NOMO-1 treated with dmso at 0.1 percent for 144 hours (cell line): ENCODE results near the gene NUDT15.
A peak's percentile ranks its signal among the peaks of the same experiment; 100 is the strongest.
"Not testable (repeated sequence)": the region's sequence is repeated elsewhere in the genome, so short reads cannot be mapped to it uniquely, and the experiment has no call there.

Experiments
- DNase-seq: peaks from one replicate; lab custom pipeline; 2025; ENCODE audit not compliant: unreplicated experiment; lab: John Stamatoyannopoulos, UW

The NUDT15 gene

DNA sequence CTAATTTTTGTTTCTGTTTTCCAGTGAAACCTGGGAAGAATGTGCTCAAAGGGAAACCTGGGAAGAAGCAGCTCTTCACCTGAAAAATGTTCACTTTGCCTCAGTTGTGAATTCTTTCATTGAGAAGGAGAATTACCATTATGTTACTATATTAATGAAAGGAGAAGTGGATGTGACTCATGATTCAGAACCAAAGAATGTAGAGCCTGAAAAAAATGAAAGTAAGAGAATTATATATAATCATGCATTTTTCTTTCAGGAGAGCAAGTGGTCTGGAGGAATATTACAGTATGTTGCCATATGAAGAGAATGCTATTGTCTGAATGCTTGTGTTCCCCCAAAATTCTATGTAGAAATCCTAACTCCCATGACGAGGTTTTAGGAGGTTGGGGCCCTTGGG lies 3.4 kb downstream of the NUDT15 start:
- no peak for DNase-seq

DNA sequence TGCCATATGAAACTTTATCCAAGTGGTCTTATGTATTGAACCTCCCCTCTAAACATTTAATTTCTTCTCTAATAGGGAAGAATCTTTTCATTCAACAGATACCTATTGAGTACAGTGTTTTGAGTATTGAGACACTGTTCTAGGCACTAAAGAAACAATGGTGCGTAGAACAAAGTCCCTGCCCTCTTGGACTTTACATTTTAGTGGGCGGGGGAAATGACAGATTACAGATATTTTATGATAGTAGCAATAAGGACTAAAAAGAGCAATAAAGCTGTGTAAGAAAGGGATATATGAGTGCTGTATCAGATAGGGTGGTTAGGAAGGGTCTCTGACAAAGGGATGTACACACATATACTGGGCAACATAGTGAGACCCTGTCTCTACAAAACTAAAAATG lies 5.4 kb downstream of the NUDT15 start:
- DNase-seq = no peak

DNA sequence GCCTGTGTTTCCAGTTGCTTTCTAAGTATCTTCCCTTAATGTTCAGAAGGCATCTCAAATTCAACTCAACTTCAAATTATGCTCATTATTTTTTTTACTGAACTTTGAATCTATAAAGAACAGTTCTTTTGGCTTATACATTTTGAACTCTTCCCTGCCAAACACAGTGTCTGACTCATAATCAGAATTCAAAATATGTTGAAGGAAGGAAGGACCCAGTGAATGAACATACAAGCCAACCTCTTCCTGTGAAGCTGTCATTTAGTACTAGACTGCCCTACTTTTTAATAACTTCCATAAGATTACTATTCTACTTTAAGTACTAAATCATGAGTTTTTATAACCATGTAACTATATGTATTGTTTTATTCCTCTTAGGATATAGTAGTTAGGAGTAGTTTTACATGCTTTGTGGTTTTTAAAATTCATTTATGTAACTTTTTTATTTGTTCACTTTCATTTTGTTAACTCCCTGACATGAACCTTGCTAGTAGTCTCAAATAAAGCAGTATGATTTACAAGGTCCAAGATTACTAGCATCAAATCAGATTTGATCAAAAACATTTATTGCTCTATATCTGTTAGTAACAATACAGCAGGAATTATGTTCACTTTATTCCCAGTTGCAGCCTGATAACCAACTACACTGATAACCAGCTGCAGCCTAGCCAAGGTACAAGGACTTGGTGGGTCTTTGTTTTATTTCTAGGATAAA lies 6.4 kb downstream of the NUDT15 start:
- no peak for DNase-seq

DNA sequence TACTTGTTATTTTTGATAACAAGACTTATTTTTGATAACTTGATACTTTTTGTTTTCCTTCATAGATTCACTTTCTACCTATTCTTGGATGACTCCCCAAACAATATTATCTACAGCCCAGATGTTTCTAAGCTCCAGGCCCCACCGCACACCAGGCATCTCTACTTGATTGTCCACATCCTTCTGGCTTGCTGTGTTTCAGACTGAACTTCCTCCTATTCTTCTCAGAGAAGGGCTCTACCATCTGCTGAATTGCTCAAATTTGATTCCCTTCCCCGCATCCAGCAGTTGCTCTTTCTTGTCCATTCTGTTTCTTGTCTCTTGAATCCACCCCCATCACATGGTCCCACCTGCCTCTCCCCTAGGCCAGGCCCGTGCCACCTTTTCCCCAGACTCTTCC lies 13.0 kb downstream of the NUDT15 start:
- no peak for DNase-seq

DNA sequence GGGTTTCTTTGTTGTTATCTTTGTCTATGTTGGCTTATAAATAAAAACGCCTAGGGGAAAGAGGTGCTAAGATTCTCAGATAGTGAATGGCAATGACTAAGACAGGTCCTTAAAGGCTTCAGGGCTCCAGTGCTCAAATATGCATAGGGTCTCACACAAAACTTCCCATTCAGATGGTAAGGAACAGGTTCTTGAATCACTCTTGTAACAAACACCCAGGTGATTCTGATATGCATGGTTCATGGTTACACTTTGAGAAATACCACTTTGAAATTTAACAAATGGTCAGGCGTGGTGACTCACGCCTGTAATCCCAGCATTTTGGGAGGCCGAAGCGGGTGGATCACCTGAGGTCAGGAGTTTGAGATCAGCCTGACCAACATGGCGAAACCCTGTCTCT lies 17.1 kb downstream of the NUDT15 start:
- no peak for DNase-seq

DNA sequence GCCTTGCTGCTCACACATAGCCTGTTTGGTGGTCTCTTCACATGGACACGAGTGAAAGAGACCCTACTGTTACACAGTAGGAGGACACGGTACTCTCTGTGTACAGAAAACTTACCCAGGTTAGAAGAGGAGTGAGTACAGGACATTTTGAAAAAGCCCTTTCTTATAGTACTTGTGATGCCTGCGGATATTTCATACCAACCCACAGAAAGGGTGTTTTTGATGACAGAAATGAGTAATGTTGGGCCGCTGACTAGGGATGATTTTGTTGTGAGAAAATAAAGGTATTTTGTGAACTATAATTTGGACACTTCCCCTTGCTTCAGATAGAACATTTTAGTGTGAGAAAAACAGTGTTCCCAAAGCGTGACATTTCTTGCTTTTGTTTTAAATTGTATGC lies 18.2 kb downstream of the NUDT15 start:
- DNase-seq = no peak

DNA sequence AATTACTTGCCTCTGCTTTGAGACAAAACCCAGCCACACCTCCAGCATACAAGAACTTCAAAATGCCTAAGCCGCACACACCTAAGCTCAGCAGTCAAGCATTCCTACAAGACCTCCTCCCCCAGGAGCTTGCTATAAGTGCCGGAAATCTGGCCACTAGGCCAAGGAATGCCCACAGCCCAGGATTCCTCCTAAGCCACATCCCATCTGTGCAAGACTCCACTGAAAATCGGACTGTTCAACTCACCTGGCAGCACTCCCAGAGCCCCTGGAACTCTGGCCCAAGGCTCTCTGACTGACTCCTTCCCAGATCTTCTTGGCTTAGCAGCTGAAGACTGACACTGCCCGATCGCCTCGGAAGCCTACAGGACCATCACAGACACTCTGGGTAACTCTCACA lies 21.0 kb downstream of the NUDT15 start:
- not testable (repeated sequence) for DNase-seq

DNA sequence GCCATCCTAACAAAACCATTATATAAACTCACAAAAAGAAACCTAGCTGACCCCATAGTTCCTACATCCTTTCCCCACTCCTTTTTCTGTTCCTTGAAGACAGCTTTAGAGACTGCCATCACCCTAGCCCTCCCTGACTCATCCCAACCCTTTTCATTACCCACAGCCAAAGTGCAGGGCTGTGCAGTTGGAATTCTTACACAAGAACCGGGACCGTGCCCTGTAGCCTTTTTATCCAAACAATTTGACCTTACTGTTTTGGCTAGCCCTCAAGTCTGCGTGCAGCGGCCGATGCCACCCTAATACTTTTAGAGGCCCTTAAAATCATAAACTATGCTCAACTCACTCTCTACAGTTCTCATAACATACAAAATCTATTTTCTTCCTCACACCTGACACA lies 22.4 kb downstream of the NUDT15 start:
- not testable (repeated sequence) for DNase-seq

DNA sequence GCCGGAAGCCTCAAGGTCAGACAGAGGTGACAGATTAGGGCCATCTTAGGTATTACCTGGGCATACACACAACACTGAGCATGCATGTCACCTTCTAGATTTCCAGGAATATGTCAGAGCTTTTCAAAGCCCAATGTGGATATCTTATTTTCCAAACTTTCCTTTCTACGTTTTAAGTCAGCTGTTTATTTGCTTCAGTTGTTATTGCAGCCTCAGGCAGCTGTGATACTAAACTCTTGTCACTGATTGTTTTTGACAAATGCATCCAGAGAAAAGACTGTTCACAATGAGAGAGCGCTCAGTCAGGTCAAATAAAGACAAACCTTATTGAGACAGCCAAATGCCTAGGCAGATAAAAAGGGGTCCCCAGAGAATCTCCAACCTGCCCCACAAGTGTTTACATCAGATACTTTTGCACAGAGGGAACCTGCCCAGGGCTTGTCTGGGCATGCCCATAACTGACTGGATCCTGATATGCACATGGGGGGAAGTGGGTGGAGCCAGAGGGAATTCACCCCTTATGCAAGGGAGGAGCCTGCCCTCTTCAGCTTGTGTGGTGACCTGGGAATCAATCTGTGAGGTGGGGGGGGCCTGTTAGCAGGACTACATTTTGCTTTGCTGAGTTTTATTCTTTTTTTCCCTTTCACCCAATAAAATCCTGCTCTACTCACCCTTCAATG lies 28.9 kb downstream of the NUDT15 start:
- DNase-seq = peak; percentile 67

DNA sequence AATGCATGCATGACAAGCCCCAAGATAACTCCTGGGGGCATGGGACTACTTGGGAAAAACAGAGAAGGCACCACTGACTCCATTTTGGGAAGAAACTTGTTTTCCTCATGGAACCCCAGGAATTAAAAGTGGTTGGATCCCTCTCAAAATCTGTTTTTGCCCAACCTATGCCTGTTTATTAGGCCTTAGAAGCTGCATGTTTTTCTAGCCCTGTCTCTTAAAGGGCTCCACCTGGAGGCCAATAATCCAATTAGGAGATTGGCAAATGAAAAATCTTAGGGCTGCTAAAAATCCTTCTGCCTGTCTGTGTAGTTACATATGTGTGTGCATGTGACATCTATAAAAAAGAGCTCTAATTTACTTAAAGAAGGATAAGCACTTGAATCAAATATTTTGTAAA lies 30.5 kb downstream of the NUDT15 start:
- DNase-seq = peak; percentile 1

DNA sequence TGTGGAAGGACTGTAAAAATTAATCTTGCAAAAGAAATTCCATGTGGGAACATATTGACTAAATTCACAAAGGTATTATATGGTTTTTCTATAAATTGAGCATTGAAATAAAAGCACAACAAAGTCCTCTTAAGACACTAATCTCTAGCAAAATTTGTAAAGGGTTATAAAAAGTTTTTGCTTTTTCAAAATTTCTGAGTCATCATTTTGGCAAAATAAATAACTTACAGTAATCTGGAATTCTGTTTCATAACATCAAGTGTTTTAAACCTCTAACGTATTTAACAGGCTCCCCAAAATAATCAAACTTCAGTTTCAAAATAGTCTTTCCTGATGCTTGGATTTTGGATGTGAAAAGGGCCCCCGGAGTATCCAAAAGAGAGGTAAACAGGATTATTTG lies 31.4 kb downstream of the NUDT15 start:
- DNase-seq = no peak

DNA sequence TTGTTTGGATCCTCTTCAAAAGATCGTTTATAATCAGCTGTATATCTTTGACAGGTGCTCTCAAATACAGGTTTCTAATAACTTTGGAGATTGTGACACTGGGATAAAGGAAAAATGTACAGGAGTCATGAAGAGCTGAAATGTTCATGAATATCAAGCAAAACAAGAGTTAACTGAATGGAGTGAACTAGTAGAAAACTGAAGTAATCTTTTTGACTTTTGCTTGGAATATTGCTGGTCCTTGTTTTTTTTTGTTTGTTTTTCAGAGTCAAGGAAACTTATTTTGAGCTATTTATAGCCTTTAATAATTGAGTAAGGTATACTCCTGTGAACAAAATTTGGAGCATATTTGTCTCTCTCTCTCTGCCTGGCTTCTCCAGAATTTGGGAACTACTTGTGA lies 32.0 kb downstream of the NUDT15 start:
- no peak for DNase-seq

DNA sequence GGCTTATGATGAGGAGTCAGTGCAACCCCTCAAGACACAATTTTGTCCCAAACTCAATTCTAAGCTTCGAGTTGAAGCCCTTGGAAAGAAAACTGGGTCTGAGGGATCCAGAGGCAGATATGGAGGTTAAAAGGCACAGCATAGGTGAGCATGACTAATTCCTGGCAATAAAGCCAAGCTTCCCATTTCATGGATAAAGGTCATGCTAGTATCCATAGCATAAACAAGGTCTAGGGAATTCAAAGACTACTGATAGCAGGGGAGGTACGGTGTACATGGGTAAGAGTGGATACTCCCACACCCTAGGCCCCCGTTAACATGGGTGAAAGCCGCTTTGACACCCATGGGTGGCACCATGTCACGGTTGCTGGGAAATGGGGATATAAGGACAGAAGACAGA lies 33.4 kb downstream of the NUDT15 start:
- no peak for DNase-seq

DNA sequence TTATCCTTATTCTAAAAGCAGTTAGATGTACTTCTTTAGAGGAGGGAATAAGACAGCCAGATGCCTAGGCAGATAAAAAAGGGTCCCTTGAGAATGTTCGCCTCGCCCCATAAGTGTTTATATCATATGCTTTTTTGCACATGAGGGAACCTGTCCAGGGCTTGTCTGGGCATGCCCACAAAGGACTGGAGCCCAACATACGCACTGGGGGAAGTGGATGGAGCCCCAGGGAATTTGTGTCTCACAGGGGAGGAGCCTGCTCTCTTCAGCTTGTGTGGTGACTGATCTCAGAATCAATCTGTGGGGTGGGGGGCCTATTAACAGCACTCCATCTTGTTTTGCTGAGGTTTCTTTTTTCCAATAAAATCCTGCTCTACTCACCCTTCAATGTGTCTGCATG lies 34.8 kb downstream of the NUDT15 start:
- DNase-seq = no peak

DNA sequence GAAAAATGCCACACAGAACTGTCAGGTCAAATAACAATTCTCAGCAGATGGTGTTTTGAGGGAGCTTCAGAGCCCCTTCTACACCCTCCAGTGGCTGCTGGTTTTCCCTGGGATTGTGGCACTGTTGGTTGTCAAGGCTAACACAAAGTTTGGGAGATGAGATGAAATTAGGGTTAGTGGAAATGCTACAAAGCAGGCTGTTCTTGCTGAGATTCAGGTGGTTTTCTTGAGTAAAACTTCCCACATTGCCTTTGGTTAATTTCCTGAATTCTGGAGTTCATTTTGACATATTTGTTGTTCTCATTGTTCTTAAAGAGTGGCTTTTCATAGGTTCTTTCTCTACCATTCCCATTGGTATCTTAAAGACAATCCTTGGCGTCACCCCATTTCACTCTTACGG lies 35.3 kb downstream of the NUDT15 start:
- DNase-seq = no peak

DNA sequence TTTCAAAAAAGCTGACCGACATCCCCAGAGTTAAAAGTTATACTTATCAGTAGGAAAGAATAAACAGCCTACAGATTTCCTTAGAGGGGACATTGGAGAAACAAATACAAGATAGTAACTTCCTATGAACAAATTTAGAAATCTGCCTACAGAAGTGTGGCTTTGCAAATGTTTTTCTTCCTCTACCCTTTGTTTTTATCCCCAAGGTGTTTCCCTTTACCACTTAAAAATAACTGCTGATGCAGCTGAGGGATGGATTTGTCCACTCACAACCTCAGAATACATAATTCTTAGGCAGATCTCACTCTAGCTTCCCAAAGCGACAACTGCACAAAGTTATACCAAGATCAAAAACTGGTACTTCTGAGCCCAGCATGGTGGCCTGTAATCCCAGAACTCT lies 36.5 kb downstream of the NUDT15 start:
- no peak for DNase-seq

DNA sequence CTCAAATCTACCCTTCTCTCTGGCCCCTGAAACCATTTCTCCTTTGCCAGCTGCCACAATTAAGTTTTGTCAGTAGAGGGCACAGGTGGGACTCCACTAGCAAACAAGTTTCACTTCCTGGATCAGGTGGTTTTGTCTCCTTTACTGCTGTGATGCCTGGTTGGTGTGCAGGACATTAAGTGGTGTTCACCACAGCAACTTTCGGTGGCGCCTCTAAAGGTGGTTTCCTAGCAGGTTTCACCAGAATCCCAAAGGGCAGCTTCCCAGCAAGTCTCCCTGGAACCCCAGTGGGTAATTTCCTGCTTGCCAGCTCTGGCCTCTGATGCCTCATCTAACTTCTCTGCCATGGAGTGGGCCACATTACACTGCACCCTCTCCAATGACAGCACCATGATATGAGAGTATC lies 40.7 kb downstream of the NUDT15 start:
- peak; percentile 71 for DNase-seq

DNA sequence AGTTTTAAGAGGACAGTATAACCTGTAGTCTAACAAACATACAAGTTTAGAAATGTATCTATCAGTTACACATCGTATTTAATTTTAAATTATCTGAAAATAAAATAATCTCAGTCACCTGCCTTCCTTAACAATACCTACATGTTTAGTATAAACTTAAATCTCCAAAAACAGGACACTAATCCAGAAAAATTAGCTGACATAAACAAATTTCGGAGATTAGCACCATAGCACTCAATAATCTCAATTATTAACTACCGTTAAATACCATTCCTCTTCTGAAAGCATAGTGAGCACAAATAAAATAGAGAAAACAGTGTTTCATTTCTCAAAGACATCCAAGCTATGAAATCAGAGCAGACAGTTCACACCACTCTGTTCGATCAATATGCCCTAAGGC lies 44.2 kb downstream of the NUDT15 start:
- DNase-seq = no peak

DNA sequence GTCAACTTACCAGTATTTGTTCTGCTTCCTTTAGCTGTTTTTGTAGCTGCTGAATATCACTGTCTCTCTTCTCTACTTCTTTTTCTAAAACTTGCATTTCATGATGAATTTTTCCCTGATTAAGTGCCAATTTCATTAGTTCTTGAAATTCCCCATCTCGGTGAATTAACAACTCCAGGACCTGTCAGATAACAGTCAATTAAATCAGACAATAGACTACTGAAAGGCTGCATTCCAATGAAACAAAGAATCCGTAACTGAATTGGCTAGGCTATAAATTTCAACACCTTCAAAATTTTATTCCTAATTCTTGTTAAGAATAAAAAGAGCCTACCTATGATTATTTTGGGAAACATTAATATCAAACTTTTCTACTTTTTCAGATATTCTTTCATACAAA lies 48.7 kb downstream of the NUDT15 start:
- DNase-seq = no peak

DNA sequence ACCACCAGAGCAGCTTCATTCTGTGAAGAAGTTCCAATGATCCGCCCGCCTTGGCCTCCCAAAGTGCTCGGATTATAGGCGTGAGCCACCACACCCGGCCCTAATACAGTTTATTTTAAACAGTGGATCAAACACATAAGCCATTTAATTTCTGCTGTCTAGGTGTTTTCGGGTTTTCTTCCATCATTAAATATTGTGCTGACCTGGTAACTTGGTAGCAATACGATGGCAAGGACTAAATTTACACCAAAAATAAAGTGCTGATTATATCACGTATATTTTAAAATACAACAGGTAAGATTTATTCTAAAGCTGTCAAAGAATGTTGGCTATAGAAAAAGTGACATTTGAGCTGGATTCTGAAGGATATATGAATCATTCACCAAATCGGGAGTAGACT lies 56.1 kb downstream of the NUDT15 start:
- DNase-seq = no peak

DNA sequence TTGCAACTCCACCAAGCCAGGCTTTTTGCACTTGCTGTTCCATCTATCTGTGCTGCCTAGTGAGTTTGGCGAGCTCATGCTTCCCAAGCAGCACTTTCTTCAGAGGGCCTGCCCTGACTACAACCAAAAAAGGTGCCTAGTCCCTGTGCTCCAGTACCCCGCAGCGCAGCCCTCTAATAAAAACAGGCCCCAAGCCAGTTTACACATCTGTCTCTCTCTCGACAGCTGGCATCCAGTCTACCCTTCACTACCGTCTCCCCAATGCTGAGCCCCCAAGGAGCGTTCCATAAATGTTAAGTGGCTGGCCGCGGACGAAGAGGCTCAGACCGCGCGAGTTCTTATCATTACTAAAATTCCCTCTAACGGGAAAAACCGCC lies 56.9 kb downstream of the NUDT15 start:
- no peak for DNase-seq

DNA sequence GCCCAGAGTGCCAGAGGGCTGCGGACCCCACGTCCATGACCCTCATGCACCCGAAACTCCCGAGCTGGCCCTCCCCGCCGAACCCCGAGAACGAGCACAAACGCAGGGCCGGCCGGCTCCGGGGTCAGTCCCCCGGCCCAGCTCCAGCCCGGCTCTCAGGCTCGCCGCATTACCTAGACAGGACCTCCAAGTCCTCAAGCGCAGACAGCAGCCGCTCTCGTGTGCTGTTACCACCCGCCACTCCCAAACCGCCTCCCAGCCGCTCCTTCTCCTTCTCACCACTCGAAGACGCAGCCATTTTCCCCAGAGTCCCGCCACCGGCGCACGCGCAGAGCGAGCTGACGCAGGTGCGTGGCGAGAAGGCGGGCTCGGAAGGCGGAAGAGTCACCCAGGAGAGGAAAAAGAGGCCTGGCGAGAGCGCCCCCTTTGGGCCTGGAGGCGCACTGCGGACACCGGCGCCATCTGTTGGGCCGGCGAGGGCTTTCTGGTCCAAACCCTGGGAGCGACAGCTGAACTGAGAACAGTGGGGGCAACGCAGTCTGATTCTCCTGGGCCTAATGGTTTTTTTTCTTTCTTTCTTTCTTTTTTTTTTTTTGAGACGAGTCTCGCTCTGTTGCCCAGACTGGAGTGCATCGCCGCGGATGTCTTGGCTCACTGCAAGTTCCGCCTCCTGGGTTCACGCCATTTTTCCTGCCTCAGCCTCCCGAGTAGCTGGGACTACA lies 57.4 kb downstream of the NUDT15 start, which contains the start of gene MED4:
TSS of gene MED4 (minus strand) at position 324 of the 722 bp plus-strand sequence. CDS start at position 298, 26 bp downstream.
- peak; percentile 93 for DNase-seq
